HG02610 (cell line): ENCODE data around the gene SLC13A3.

Source experiments
- ATAC-seq: cut with Tn5 transposase; IDR thresholded peaks from one replicate; pipeline ENCODE4 v1.9.1; 2021; ENCODE audit warnings: mild to moderate bottlenecking, moderate library complexity; ENCODE audit not compliant: unreplicated experiment

The SLC13A3 gene

DNA sequence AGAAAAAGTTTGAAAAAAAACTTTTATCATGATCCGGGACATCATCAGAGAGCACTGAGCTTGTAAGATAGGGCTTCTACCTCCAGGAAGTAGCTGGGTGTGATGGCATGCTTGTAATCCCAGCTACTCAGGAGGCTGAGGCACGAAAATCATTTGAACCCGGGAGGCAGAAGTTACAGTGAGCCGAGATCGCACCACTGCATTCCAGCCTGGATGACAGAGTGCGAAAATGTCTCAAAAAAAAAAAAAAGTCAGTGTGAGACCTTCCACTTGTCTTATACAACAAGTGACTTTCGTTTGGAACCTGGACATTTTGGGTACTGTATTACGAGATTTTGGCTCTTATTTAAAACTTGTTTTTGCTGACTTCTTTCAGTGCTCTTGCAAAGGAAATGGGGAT lies 5.9 kb upstream of the SLC13A3 start:
- no peak for ATAC-seq

DNA sequence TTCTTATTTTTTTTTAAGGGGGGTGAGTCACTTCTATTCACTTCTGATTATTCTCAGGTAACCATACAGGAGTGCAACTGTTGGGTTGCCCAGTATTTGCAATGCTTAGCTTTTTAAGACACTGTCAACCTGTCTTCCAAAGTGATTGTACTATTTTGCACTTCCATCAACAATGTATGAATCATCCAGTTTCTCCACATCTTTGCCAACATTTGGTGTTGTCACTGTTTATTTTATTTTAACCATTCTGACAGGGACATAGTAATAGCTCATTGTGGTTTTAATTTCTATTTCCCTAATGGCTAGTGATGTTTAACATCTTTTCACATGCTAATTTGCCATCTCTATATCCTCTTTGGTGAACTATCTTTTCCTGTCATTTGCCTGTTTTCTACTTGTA lies 1.4 kb upstream of the SLC13A3 start:
- no peak for ATAC-seq

DNA sequence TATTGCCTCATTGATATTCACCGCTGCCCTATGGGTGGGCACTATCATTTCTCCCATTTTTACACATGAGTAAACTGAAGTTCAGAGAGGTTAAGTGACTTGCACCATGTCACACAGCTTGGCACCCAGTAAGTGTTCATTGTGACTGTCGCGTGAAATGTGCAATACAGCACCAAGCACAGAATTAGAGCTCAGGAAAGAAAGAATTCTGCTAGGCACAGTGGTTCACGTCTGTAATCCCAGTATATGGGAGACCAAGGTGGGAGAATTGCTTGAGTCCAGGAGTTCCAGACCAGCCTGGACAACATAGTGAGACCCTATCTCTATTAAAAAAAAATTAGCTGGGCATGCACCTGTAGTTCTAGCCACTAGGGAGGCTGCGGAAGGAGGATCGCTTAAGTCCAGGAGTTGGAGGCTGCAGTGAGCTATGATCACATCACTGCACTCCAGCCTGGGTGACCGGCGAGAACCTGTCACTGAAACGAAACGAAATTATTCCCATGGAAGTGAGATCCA lies 626 bp downstream of the SLC13A3 start:
- ATAC-seq, result no peak

DNA sequence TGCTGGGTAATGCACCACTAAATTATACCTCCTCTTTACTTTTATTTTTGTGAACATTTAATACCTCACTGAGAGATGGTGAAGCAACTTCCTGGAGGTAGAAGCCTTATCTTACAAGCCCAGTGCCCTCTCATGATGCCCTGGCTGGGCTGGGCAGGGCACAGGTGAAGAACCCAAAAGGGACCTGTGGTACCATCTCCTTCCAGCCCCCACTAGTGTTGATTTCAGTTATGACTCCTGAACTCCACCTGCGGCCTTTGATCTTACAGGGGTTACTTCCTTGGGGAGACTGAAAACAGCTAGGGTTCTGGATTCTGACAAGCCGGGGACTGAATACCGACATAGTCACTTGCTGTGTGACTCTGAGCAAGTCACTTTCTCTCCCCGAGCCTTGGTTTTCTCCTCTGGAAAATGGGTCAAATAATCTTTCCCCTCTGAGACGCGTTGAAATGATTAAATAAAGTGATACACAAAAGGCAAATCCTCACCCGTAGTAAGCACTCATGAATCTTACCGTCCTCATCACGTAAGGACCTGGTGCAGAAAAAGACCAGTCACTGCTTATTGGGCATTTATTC lies 1.2 kb downstream of the SLC13A3 start:
- ATAC-seq, result no peak

DNA sequence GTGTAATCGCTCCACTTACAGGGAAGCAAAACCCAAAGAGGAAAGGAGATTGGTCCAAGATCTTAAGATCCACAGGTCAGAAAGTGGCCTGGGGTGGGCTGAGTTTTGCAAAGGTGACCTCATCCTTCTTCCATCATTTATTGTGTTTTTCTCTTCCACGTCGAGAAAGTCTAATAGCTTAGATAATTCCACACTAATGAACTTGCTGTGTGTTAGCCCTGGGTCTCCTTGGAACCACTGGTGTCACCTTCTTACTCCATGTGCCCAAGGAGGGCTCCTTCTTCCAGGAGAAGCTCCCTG lies 1.7 kb downstream of the SLC13A3 start:
- no peak for ATAC-seq

DNA sequence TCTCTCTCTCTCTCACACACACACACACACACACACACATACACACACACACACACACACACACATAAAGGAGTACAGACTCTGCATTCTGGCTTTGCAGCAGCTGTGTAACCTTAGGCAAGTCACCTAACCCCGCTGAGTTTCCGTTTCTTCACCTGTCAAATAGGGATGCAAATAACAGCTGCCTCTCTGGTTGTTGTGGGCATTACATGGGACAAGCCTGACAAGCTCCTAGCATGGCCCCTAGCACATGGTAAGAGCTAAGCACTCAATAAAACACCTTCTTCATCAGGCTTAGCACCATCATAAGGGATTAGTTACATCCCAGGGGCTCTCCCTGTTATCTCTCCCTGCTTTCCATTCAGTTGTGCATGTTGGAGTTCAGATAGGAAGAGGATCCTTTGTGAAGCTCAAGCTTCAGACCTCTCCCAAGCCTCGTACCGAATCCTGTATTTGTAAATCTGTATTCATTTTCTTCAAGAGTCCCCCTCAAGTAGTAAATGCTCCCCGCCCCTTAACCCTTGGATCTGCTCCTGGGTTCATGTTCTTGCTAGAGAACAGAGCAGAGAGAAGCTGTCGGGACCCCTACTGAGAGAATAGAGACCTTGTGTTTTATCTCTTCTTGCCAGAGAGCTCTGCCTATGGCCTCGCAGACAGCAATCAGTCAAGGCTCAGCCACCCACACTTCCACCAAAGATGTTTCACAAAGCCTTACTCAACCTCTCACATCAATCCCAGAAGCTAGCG lies 2.2 kb downstream of the SLC13A3 start:
- ATAC-seq, result no peak

DNA sequence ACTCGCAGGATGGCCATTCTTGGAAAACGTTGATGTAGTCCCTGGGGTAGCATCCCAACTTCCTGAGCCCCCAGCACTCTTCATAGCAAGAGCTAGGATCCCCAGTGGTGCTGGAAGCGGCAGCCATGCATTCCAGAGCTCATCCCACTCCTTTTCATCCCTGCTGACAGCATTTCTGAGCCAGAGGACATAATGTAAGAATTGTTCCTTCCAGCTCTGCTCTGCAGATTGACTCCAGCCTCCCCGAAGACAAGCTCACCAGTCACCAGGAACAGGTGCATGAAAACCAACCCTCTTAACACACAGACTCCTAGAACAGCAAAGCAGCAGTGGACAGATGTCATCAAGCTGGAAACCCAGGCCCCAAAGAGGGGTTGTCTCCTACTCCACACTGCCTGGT lies 3.8 kb downstream of the SLC13A3 start:
- ATAC-seq, result no peak

DNA sequence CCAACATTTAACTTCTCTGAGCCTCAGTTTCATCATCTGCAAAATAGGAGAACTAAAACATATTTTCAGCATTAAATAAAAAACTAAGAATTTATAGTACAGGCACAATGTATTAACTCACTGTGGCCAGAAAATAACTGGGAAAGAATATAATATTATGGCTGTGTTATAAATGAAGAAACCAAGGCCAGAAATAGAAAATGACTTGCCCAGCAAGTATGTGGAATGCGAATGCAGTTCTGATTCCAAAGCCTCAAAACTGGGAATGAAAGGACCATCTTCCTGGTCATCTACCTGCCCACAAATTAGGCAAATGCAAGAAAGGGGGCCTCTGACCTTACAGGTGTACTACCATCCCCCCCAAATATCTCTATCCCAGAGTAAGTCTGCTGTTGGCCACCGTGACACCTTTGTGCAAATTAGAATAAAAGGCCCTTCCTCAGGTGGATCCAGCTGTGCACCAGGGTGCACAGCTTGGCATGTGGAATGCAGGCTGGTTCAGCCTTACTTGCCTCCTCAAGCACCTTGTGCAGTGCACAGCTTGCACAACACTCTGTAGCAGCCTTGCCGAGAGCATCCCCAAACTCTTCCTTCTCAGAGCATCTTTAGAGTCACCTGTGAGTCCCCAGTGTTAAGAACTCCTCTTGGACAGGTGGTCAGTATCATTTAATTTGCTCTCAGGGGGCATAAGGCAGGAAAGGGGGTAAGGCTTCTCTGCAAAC lies 4.4 kb downstream of the SLC13A3 start:
- no peak for ATAC-seq

DNA sequence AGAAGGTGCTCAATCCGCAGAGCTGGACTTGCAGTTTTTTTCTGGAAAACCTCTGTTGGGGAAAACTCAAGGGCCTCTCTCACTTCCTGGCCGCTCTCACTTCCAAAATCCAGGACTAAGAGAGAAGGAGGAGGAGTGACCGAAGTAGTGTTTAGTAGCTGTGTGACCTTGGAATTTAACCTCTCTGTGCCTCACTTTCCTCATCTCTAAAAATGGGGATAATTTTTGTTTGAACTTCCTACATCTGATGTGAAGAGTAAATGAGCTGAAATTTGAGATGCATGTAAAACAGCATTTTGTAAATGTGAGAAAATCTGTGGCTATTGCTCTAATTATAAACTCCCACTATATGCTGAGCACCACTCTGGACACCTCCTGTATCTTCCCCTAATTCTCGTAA lies 5.1 kb downstream of the SLC13A3 start:
- no peak for ATAC-seq

DNA sequence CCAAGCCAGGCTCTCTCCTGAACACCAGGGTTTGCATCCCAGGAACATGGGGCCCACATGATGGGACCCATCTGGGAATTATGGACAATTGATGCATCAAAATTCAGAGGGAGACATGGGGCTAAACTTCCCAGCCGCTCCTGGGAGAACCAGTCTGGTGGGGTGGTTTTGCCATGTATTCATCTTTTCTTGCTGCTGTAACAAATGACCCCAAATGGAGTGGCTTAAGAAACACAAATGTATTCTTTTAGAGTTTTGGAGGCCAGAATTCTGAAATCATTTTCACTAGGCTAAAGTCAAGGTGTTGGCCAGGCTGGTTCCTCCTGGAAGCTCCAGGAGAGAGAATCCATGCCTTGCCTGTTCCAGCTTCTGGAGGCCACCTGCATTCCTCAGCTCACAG lies 6.5 kb downstream of the SLC13A3 start:
- no peak for ATAC-seq

DNA sequence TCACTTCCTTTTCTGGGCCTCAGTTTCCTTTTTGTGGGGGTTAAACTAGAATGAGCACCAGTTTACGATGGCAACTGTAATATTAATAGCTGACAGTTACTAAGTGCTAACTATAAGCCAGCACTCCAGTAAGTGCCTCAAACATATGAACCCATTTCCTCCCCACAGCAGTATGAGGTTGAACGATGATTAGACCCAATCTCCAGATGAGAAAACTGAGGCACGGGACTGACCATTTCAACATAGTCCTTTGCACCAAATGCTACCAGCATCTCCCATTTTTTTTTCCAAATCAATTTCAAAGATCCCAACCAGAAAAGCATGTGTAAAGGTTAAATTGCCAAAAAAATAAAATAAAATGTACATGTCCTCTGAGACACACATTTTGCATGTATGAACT lies 7.1 kb downstream of the SLC13A3 start:
- no peak for ATAC-seq

DNA sequence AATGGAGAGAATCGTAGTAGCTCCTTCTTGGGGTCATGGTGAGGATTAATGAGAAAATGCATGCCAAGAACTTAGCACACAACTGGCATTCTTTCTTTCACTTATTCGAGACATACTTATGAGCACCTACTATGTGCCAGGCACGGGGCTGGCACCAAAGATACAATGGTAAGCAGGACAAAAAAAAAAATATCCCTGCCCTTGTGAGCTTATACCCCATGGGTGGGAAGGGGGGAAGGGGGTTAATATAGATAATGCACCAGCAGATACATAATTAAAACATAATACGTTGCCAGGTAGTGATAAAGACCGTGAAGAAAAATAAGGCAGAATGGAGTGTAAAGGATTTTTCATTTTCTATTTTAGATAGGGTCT lies 8.3 kb downstream of the SLC13A3 start:
- no peak for ATAC-seq

DNA sequence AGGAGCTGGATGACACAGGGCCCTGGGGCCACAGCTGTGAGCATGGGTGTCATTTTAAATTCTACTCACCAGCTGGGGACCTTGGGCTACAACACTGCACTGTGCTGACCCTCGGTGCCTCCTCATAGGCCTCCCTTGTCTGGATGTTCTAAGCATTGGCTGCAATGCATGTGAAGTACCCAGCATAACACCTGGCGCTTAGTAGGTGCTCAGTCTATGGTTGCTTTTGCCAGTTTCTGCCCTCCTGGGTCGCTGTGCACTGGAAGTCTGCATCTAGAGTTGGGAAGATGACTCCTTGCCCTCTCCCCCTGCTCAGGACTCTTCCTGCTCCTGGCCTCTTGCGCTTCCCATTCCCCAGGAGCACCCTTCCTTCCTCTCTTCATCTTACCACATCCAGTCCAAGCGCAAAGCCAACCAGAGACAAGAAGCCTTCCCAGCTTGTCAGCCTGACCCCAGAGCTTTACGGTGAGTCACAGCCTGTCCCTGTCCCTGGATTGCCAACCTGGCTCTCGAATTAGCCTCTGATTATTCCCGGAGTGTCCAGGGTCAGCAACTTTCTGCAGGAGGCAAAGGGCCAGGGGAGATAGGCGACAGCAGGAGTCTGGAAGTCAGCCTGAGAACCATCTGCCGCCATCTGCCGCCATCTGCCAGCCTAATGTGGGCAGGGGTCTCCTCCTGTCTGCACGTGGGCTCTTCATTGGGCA lies 8.8 kb downstream of the SLC13A3 start:
- ATAC-seq, result no peak

DNA sequence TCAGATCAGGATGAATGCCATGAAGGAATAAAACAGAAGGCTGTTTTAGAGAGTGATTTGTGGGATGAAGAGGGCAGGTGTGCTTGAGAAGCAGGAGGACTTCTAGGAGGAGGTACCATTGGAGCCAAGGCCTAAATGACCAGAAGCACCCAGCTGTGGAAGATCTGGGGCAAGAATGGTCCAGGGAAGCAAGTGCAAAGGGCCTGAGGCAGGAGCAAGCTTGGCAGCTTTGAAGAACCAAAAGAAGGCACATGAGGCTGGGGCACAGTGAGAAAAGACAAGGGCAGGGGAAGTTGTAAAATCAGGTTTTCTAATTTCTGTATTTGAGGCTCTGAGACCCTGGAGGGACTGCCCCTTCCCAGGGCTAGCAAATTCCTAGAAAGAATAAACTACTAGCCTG lies 9.8 kb downstream of the SLC13A3 start:
- no peak for ATAC-seq

DNA sequence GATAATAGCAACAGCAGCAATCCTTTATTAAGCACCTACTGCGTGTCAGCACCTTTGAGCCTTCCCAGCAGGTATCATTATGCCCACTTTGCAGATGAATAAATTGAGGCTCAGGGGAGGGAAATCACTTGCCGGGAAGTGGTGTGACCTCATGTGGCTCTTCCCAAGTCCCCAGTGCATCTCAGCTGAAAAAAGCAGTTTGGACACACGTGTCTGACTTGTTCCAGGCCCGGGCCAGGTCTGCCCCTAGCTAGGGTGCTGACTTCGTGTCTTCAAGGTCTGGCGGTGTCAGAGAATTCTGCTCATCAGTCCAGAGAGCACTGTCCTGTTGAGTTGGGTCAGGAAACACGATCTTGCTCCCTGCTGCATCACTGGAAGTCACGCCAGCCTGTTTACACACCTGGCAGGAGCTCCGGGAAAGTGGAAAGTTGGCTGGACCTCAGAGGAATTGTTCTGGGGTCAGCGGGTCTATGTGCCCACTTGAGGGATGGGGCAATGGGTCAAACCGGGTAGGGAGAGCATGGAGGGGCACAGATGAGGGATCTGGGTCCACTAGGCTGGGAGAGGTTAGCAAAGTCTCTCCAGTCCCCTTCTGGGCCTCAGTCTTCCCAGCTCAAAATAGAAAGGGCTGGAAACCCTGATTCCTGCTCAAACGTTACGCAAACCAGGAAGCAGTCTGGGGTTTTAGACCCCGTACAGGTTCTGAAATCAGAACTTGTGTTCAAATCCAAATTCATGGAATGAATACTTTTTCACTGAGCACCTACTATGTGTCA lies 10.5 kb downstream of the SLC13A3 start:
- ATAC-seq, result no peak

DNA sequence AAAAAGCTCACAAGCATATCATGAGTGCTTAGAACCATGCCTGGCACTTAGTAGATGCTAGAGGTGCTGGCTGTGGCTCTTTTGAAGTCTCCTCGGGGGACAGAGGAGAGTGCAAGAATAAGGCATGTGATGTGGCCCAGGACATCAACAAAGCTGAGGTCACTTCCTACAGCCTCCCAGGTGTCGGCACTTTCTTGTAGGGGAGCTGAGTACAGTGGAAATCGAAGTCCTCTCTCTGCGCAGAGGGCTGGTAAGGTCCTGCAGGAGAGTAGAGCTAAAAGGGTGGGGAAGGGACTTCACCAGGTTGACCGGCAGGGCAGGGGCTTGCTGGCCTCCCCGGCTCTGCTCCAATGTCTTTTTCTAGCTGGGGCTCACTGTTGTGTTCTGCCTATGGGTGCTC lies 11.2 kb downstream of the SLC13A3 start:
- no peak for ATAC-seq

DNA sequence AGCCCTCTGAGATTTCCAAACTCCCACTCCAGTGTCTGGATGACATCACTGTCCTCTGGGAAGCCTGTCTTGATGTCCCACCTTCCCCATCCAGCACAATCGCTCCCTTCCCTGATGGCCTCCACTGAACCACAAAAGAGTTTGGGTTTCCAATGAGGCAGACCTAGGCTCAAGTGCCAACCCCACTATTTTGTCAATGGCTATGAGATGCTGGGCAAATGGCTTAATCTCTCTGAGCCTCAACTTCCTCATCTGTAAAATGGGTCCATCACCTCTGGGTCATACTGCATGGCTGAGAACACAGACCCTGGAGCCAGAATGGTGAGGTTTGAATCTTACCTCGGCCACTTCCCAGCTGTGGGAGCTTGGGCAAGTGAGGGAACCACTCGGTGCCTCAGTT lies 11.7 kb downstream of the SLC13A3 start:
- no peak for ATAC-seq

DNA sequence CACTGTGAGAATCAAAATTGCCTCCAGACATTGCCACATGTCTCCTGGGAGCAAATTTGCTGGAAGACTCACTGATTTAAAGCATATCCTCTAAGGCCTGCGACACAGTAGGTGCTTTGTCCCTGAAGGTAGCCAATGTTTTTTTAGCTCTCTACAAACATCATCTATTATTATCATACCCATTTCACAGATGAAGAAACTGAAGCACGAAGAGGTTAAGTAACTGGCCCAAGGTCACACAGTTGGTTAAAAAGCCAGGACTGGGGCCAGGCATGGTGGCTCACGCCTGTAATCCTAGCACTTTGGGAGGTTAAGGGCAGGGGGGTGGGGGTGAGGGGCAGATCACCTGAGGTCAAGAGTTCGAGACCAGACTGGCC lies 12.4 kb downstream of the SLC13A3 start:
- no peak for ATAC-seq

DNA sequence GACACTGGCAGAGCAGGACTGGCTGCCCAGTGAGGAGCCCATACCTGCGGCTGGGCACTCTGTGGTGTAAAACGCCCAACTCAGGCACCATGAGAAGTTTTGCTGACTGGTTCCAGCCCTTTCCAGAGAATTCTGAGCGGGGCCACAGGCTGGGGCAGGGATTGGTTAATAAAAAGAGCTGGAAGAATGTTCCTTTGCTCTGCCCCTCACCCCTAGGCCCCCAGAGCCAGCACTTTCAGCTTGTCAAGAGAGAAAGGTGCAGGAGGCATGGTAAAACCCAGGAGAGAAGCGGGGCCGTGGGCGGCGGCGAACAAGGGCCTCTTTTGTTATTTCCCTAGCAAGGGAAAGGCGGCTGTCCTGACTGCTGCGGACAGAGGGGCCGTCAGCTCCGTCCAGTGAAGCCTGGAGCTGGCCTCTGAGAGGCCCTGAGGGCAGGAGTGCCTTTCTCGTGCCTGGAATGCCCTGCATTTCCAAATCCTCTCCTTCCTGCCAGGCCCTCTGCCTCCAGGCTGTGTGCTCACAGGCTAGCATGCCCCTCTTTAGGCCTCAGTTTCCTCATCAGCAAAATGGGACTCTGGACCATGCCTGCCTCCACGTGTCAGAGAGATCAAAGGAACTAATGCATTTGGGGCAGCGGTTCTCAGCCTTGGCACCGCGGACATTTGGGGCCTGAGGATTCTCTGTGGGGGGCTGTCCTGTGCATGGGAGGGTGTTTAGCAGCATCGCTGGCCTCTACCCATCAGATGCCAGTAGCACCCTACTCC lies 12.9 kb downstream of the SLC13A3 start:
- ATAC-seq, result no peak

DNA sequence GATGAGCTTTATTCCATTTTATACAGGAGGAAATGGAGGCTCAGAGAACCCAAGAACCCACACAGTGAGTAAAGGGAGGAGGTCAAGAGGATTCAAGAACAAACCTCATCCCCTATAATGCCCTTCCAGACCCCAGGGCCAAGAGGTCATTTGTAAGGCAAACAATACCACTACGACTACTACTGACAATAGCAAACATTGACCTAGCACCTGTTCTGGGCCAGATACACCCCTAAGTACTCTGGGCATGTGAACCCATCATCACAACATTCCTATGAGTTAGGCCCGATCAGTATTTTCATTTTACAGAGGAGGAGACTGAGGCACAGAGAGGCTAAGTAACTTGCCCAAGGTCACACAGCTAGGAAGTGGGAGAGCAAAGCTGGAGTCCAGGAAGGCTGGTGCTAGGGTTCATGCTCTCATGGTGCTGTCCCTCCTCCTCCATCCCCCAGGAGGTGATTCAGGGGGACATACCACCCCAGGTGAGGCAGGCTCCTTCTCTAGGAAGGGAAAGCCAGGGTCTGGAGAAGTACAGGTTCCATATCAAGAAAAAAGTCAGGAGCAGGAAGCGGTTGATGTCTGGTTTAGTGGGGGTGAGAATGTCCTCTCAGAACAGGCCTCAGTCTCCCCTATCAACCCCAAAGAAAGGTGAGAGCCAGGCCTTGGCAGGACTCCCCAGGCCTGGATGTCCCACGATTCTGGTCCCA lies 13.7 kb downstream of the SLC13A3 start:
- no peak for ATAC-seq
